ENCODE data around the gene EML4.

Gene EML4

GRCh38 chr2:42138163-42139015, 30.8 kb upstream of the EML4 start:
- DNase-seq = no peak

- DNase-seq = no peak
Observed at GRCh38 chr2:42139101-42139500, 30.1 kb upstream of the EML4 start.

- no peak for DNase-seq
Observed at GRCh38 chr2:42140496-42140895, 28.7 kb upstream of the EML4 start.

GRCh38 chr2:42141687-42142546, 27.2 kb upstream of the EML4 start:
- DNase-seq = no peak

- DNase-seq = no peak
Observed at GRCh38 chr2:42142547-42143184, 26.5 kb upstream of the EML4 start.

GRCh38 chr2:42147641-42148274, 21.4 kb upstream of the EML4 start:
- DNase-seq = no peak

- no peak for DNase-seq
Observed at GRCh38 chr2:42150159-42150558, 19.0 kb upstream of the EML4 start.

GRCh38 chr2:42153944-42154581, 15.1 kb upstream of the EML4 start:
- DNase-seq = no peak

GRCh38 chr2:42156721-42157120, 12.4 kb upstream of the EML4 start:
- DNase-seq = no peak

GRCh38 chr2:42161444-42161843, 7.7 kb upstream of the EML4 start:
- no peak for DNase-seq

- no peak for DNase-seq
Observed at GRCh38 chr2:42163444-42164045, 5.6 kb upstream of the EML4 start.

- no peak for DNase-seq
Observed at GRCh38 chr2:42164046-42164445, 5.1 kb upstream of the EML4 start.

GRCh38 chr2:42164971-42165370, 4.2 kb upstream of the EML4 start:
- no peak for DNase-seq

GRCh38 chr2:42167458-42167857, 1.7 kb upstream of the EML4 start:
- no peak for DNase-seq

- DNase-seq = no peak
Observed at GRCh38 chr2:42168459-42169099, 574 bp upstream of the EML4 start.

- no peak for DNase-seq
Observed at GRCh38 chr2:42169874-42170521, 845 bp downstream of the EML4 start.

GRCh38 chr2:42170619-42171395, 1.7 kb downstream of the EML4 start:
- DNase-seq = no peak

GRCh38 chr2:42171396-42171980, 2.3 kb downstream of the EML4 start:
- no peak for DNase-seq

GRCh38 chr2:42172020-42172419, 2.9 kb downstream of the EML4 start:
- DNase-seq = no peak

- DNase-seq = no peak
Observed at GRCh38 chr2:42172566-42172965, 3.4 kb downstream of the EML4 start.

Data from NK-92 treated with Interleukin-12 subunit alpha and Interleukin-12 subunit beta, amount 100 ng/mL, for 24 hours (cell line).